Activated CD4-positive, alpha-beta memory T cell treated with anti-CD3 and anti-CD28 coated beads, Interleukin-2, amount 10 ng/mL, durations not matched to agents 7 days and 5 days (primary cell): ENCODE data around the gene ZNF334. TPM values are rescaled to one million over a fixed set of nuclear protein-coding genes. Genes with fewer than 3 reads are reported as not detected.

Experiments used
- CTCF ChIA-PET: fragments of 350-600 bp; sonication (Branson Sonifier 250); formaldehyde crosslinking; loops from one replicate; lab custom pipeline; 2021; ENCODE audit warnings: antibody characterized with exemption, inconsistent platforms; lab: Charles Lee
- POLR2A ChIA-PET: fragments of 350-600 bp; sonication (Branson Sonifier 250); formaldehyde crosslinking; loops from one replicate; lab custom pipeline; 2021; ENCODE audit warnings: antibody characterized with exemption; lab: Charles Lee
- DNase-seq: peaks from one replicate; pipeline ENCODE4 v3.0.0-alpha.2; 2020
- H3K27ac Mint-ChIP-seq: one replicate; pipeline ENCODE4 v1.8.0; 2021; ENCODE audit warnings: mild to moderate bottlenecking, mixed read lengths
- H3K27me3 Mint-ChIP-seq: one replicate; pipeline ENCODE4 v1.8.0; 2021; ENCODE audit warnings: mixed read lengths
- H3K36me3 Mint-ChIP-seq: one replicate; pipeline ENCODE4 v1.8.0; 2021; ENCODE audit warnings: low read depth, mixed read lengths
- H3K4me1 Mint-ChIP-seq: one replicate; pipeline ENCODE4 v1.8.0; 2021; ENCODE audit warnings: mixed read lengths
- H3K4me3 Mint-ChIP-seq: one replicate; pipeline ENCODE4 v1.8.0; 2021; ENCODE audit warnings: mild to moderate bottlenecking, mixed read lengths
- H3K9me3 Mint-ChIP-seq: one replicate; pipeline ENCODE4 v1.8.0; 2021; ENCODE audit warnings: mixed read lengths
- total RNA-seq, 2 experiments: library from RNA; stranded (reverse); gene quantifications; one replicate each; pipeline ENCODE4 v1.2.3, GENCODE V29; 2021

The ZNF334 gene
- total RNA-seq, 2 experiments from 2014 or later, result 1.4 TPM

DNA sequence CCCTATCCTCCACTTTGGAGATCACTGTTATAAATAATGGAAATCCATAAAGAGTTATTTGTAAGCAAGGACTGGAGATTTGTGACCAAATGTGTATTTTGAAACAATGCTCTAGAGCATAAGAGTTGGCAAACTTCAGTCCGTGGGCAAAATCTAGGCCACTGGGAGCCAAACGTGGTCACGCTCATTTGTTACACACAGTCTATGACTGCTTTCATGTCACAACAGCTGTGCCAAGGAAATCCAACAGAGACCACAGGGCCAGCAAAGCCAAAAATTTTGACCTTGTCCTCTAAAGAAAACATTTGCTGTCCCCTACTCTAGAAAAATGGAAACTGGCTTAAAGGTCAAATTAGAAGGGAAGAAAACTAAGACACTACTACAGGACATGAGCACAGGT, 7.9 kb downstream of the ZNF334 start:
- H3K27me3 Mint-ChIP-seq, result peaks cover 18% of the 10 kb centered on the region

DNA sequence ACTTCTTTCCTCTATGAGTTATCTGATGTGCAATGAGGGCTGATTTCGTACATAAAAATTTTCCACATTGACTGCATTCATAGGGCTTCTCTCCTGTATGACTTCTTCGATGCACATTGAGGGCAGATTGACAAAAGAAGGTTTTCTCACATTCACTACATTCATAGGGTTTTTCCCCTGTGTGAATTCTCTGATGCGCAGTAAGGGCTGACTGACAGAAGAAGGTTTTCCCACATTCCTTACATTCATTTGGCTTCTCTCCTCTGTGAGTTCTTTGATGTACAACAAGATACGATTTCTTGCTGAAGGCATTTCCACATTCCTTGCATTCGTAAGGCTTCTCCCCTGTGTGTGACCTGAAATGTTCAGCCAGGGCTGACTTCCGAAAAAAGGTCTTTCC, 11.4 kb downstream of the ZNF334 start:
- H3K27me3 Mint-ChIP-seq, result peaks cover 18% of the 10 kb centered on the region
- peaks cover 58% of the 10 kb centered on the region for H3K9me3 Mint-ChIP-seq
- H3K27ac Mint-ChIP-seq, result no peak overlapping the region
- H3K36me3 Mint-ChIP-seq, result peaks cover 27% of the 10 kb centered on the region
- CTCF ChIA-PET, result no interaction called here
- DNase-seq, result no peak
- no peaks in the 10 kb centered on the region for H3K4me1 Mint-ChIP-seq
- POLR2A ChIA-PET, result no interaction called here
- H3K4me3 Mint-ChIP-seq, result no peak overlapping the region

More for the DNA sequence above, 7.9 kb downstream of the ZNF334 start:
- ChIA-PET POLR2A (no interaction called here), CTCF (no interaction called here)
- no peak overlapping the region for H3K4me3 Mint-ChIP-seq
- H3K36me3 Mint-ChIP-seq, result peaks cover 34% of the 10 kb centered on the region
- peaks cover 16% of the 10 kb centered on the region for H3K4me1 Mint-ChIP-seq
- peaks cover 48% of the 10 kb centered on the region for H3K9me3 Mint-ChIP-seq
- DNase-seq, result no peak
- H3K27ac Mint-ChIP-seq, result no peak overlapping the region

DNA sequence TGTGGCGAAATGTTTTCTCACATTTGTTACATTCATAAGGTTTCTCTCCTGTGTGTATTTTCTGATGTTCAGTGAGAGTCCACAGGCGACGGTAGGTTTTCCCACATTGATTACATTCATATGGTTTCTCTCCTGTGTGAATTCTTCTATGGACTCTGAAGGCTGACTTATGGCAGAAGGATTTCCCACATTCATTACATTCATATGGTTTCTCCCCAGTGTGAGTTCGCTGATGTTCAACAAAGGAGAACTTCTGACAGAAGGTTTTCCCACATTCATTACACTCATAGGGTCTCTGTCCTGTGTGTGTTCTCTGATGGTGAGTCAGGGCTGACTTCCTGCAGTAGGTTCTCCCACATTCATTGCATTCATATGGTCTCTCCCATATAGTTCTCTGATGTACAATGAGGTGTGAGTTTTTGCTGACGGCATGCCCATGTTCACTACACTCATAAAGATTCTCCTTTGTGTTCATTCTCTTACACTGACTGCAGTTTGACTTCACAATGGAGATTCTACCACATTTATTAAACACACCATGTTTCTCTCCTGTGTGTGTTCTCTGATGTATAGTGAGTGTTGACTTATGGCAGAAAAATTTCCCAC, 11.9 kb downstream of the ZNF334 start:
- no peak overlapping the region for H3K4me3 Mint-ChIP-seq
- POLR2A ChIA-PET, result no interaction called here

DNA sequence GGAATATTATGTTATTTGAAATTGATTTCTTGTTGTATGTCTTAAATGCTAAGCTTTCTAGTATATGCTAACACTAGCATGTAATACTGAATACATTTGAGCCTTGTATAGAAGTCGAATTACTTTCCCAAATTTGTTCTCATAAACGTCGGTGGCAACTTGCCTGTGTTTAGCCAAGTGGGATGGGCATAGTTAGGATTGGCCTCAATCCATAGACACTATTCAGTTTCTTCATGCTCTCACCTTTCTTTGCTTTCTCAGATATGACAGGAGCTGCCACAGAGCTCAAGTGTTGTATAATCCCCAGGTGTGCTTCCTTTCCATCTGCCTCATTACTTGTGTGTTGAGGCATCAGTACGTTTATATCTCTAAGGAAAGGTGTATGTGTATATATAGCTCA, 19.3 kb downstream of the ZNF334 start:
- H3K36me3 Mint-ChIP-seq, result no peaks in the 10 kb centered on the region
- peaks cover 49% of the 10 kb centered on the region for H3K27me3 Mint-ChIP-seq
- peaks cover 7% of the 10 kb centered on the region for H3K9me3 Mint-ChIP-seq
- DNase-seq, result no peak
- no peaks in the 10 kb centered on the region for H3K4me1 Mint-ChIP-seq
- no peak overlapping the region for H3K4me3 Mint-ChIP-seq
- ChIA-PET CTCF (no interaction called here), POLR2A (no interaction called here)
- no peak overlapping the region for H3K27ac Mint-ChIP-seq

More for the DNA sequence above, 11.9 kb downstream of the ZNF334 start:
- Mint-ChIP-seq H3K27me3 (peaks cover 23% of the 10 kb centered on the region), H3K27ac (no peak overlapping the region), H3K9me3 (peaks cover 58% of the 10 kb centered on the region), H3K4me1 (no peaks in the 10 kb centered on the region), H3K36me3 (peaks cover 27% of the 10 kb centered on the region)
- DNase-seq, result no peak
- CTCF ChIA-PET, result no interaction called here

DNA sequence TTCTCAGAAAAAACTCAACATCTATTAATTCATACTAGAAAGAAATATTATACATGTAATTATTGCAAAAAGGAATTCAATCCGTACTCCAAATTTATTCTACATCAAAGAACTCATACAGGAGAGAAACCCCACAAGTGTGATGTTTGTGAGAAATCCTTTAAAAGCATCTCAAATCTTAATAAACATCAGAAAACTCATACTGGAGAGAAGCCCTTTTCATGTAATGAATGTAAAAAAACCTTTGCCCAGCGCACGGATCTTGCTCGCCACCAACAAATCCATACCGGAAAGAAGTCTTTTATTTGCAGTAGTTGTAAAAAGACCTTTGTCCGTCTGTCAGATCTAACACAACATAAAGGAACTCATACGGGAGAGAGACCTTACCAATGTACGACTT, 22.0 kb downstream of the ZNF334 start:
- no peak overlapping the region for H3K4me3 Mint-ChIP-seq
- CTCF ChIA-PET, result no interaction called here
- no peaks in the 10 kb centered on the region for H3K4me1 Mint-ChIP-seq
- DNase-seq, result no peak
- no peaks in the 10 kb centered on the region for H3K36me3 Mint-ChIP-seq
- H3K27ac Mint-ChIP-seq, result no peak overlapping the region
- POLR2A ChIA-PET, result no interaction called here
- no peaks in the 10 kb centered on the region for H3K9me3 Mint-ChIP-seq
- H3K27me3 Mint-ChIP-seq, result peaks cover 61% of the 10 kb centered on the region

DNA sequence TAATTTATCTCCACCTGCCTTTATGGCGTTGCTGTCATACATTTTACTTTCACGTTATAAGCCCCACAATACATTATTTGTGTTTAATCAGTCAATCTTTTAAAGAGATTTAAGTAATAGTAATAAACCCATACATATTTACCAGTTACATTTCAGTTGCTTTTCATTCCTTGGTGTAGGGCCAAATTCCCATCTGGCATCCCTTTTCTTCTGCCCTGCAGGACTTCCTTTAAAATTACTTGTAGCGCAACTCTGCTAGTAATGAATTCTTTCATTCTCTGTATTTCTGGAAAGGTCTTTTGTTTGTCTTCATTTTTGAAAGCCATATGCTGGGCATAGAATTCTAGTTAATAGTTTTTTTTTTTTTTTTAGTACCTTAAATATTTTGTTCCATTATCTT, 24.9 kb downstream of the ZNF334 start:
- peaks cover 61% of the 10 kb centered on the region for H3K27me3 Mint-ChIP-seq
- H3K9me3 Mint-ChIP-seq, result no peaks in the 10 kb centered on the region
- H3K4me1 Mint-ChIP-seq, result peaks cover 3% of the 10 kb centered on the region
- CTCF ChIA-PET, result no interaction called here
- no peaks in the 10 kb centered on the region for H3K36me3 Mint-ChIP-seq
- H3K4me3 Mint-ChIP-seq, result no peak overlapping the region
- no peak overlapping the region for H3K27ac Mint-ChIP-seq
- POLR2A ChIA-PET, result interaction anchor here (0.7 kb wide), 1 partner anchor 46 kb away, joined by 3 read pairs; no protein-coding TSS in a partner anchor
- DNase-seq, result no peak

DNA sequence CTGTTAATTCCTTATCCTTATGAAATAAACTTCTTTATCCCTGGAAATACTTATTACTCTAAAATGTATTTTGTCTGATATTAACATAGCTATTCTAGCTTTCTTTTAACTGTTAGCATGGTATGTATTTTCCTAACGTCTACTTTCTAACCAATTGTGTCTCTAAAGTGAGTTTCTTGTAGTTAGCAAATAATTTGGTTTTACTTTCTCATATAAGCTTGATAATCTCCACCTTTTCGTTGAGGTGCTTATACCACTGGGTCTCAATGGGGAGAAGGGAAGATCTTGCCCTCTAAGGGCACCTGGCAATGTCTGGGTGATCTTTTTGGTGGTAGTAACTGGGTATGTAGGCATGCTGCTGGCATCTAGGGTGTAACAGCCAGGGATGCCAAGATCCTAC, 25.7 kb downstream of the ZNF334 start:
- Mint-ChIP-seq H3K4me1 (peaks cover 3% of the 10 kb centered on the region), H3K9me3 (no peaks in the 10 kb centered on the region), H3K4me3 (no peak overlapping the region), H3K27me3 (peaks cover 57% of the 10 kb centered on the region), H3K36me3 (no peaks in the 10 kb centered on the region), H3K27ac (no peak overlapping the region)
- no peak for DNase-seq
- ChIA-PET POLR2A (interaction anchor here (1.1 kb wide), 1 partner anchor 200 kb away, joined by 3 read pairs; no protein-coding TSS in a partner anchor), CTCF (interaction anchor here (0.5 kb wide), 1 partner anchor 23 kb away, joined by 3 read pairs; no protein-coding TSS in a partner anchor)

DNA sequence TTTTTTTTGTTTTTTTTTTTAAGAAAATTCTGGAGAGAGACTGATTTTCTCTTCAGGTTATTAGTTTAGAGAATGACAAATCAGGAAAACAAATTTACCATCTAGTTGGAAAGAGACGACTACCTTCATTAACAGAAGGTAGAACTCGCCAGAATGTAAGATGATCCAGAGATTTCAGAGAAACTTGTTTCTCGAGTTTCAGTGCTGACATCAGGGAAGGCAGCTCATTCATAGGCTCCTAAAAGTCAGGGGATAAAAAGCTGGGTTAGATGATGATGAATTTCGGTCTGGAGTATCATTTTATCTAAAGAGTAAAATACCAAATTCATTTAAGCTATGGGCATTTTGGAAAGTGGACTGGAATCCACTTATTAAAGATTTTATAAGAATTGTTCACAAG, 27.9 kb downstream of the ZNF334 start:
- no peak for DNase-seq
- Mint-ChIP-seq H3K27me3 (peaks cover 57% of the 10 kb centered on the region), H3K4me1 (peaks cover 3% of the 10 kb centered on the region), H3K9me3 (no peaks in the 10 kb centered on the region), H3K4me3 (no peak overlapping the region), H3K36me3 (no peaks in the 10 kb centered on the region), H3K27ac (no peak overlapping the region)
- CTCF ChIA-PET, result interaction anchor here (0.6 to 1.4 kb wide), 2 partner anchors 195 to 1325 kb away, joined by 3 read pairs; no protein-coding TSS in a partner anchor
- POLR2A ChIA-PET, result no interaction called here

DNA sequence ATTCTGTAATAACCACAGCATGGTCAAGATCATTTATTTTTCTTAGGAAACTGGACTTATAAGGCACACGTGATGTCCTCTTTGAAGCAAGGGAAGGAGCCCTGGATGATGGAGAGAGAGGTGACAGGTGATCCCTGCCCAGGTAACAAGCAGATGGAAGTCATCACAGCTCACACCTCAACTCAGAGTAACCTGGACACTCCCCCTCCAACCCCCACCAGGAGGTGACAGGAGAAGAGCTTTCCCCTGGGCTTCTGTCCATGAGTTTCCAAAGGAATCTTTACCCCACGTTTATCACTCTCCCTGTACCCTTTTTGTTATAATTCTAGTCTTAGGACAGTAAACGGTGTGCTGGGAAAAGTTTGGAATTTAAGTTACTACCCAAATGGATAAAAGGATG, 28.4 kb downstream of the ZNF334 start:
- H3K27me3 Mint-ChIP-seq, result peaks cover 58% of the 10 kb centered on the region
- POLR2A ChIA-PET, result no interaction called here
- peaks cover 3% of the 10 kb centered on the region for H3K4me1 Mint-ChIP-seq
- H3K36me3 Mint-ChIP-seq, result no peaks in the 10 kb centered on the region
- DNase-seq, result no peak
- no peak overlapping the region for H3K27ac Mint-ChIP-seq
- CTCF ChIA-PET, result interaction anchor here (0.9 to 1.4 kb wide), 2 partner anchors 47 to 178 kb away, joined by 3 read pairs; no protein-coding TSS in a partner anchor
- H3K9me3 Mint-ChIP-seq, result no peaks in the 10 kb centered on the region
- H3K4me3 Mint-ChIP-seq, result no peak overlapping the region

DNA sequence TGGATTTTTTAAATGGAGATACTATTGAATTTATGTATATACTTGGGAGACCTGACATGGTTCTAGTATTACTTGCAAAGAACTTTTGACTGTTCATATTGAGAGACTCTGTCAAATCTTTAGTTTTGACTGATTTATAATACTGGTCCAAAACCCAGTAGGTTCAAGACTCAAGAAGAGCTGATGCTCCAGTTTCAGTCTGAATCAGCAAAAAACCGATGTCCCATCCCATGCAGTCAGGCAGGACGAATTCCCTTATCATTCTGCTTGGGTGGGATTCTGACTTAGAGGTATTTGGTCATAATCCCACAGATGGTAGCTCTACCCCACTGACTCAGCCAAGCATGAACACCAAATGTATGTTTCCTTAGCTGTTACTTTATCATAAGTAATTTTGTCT, 29.5 kb downstream of the ZNF334 start:
- Mint-ChIP-seq H3K4me1 (peaks cover 3% of the 10 kb centered on the region), H3K9me3 (no peaks in the 10 kb centered on the region), H3K4me3 (no peak overlapping the region), H3K27me3 (peaks cover 55% of the 10 kb centered on the region), H3K27ac (no peak overlapping the region), H3K36me3 (no peaks in the 10 kb centered on the region)
- POLR2A ChIA-PET, result no interaction called here
- DNase-seq, result no peak
- CTCF ChIA-PET, result interaction anchor here (1.4 kb wide), 1 partner anchor 46 kb away, joined by 3 read pairs; no protein-coding TSS in a partner anchor

DNA sequence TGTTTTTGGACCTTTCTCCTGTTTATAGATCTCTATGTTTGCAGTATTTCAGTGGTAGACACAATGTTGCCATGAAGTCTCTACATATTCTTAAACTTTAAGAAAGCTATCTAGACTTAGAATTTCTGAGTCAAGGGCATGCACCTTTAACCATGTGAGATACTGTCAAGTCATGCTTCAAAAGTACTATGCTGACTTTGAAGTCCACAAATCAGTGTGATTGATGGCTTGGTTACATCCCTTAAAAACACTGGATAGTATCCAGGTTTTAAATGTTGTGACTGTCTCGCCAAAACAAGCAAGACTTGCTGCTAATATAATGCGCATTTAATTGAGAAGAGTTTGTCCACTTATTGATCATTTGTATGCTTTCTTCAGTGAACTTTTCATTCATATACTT, 30.5 kb downstream of the ZNF334 start:
- ChIA-PET POLR2A (no interaction called here), CTCF (no interaction called here)
- no peaks in the 10 kb centered on the region for H3K9me3 Mint-ChIP-seq
- DNase-seq, result no peak
- no peaks in the 10 kb centered on the region for H3K36me3 Mint-ChIP-seq
- no peak overlapping the region for H3K4me3 Mint-ChIP-seq
- H3K4me1 Mint-ChIP-seq, result peaks cover 3% of the 10 kb centered on the region
- no peak overlapping the region for H3K27ac Mint-ChIP-seq
- peaks cover 48% of the 10 kb centered on the region for H3K27me3 Mint-ChIP-seq

DNA sequence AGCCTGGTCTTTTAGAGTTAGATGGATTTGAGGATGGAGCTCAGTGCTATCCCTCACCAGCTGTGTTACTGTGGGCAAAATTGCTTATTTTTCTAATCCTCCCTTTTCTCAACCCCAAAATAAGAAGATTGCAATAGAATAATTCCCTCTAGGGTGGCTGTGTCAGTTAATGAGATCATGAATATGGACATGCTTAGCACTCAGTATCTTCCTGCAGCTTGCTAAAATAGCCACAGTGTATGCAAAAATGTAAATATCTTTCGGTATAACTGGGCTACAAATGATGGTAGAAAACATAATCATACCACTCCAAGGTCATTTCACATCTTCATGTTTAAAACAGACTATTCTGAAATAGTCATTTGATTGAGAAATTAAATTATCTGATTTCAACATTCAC, 35.7 kb downstream of the ZNF334 start:
- peaks cover 36% of the 10 kb centered on the region for H3K27me3 Mint-ChIP-seq
- H3K9me3 Mint-ChIP-seq, result no peaks in the 10 kb centered on the region
- POLR2A ChIA-PET, result no interaction called here
- DNase-seq, result no peak
- no peaks in the 10 kb centered on the region for H3K36me3 Mint-ChIP-seq
- no peaks in the 10 kb centered on the region for H3K4me1 Mint-ChIP-seq
- no peak overlapping the region for H3K27ac Mint-ChIP-seq
- H3K4me3 Mint-ChIP-seq, result no peak overlapping the region
- CTCF ChIA-PET, result interaction anchor here (0.7 kb wide), 1 partner anchor 238 kb away, joined by 3 read pairs; no protein-coding TSS in a partner anchor

DNA sequence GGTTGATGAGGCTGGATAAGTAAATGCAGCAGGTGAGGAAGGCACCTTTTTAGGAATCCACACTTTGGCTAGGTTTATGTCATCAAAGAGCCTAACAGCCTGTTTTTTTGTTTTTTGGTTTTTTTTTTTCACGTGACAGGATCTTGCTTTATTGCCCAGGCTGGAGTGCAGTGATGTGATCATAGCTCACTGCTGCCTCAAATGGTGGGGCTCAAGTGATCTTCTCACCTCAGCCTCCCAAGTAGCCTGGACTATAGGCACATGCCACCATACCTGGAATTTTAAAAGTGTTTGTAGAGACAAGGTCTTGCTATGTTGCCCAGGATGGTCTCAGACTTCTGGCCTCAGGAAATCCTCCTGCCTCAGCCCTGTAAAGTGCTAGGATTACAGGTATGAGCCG, 36.1 kb downstream of the ZNF334 start:
- Mint-ChIP-seq H3K4me1 (no peaks in the 10 kb centered on the region), H3K9me3 (no peaks in the 10 kb centered on the region), H3K27ac (no peak overlapping the region), H3K27me3 (peaks cover 40% of the 10 kb centered on the region), H3K4me3 (no peak overlapping the region), H3K36me3 (no peaks in the 10 kb centered on the region)
- DNase-seq, result no peak
- POLR2A ChIA-PET, result no interaction called here
- CTCF ChIA-PET, result interaction anchor here (0.7 kb wide), 1 partner anchor 239 kb away, joined by 3 read pairs; no protein-coding TSS in a partner anchor

DNA sequence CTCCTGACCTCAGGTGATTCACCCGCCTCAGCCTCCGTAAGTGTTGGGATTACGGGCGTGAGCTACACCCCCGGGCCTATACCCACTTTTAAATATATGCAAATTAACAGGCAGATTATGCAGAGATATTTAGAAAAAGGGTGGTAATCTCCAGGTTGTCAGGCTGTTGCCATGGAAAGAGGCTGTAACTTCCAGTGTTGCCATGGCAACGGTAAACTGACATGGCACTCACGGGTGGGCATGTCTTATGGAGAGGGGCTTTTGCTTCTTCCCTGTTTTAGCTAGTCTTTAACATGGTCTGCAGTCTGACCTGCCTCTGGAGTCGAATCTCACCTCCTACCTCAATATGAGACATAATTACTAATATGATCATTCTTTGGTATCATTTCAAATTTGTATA, 44.9 kb downstream of the ZNF334 start:
- Mint-ChIP-seq H3K4me1 (no peaks in the 10 kb centered on the region), H3K4me3 (no peak overlapping the region), H3K36me3 (no peaks in the 10 kb centered on the region), H3K27ac (no peak overlapping the region), H3K9me3 (no peaks in the 10 kb centered on the region), H3K27me3 (peaks cover 21% of the 10 kb centered on the region)
- DNase-seq, result no peak
- CTCF ChIA-PET, result no interaction called here
- POLR2A ChIA-PET, result no interaction called here
